Middle frontal gyrus (tissue), 1 donor: ENCODE data around the gene ETNK2.

Experiments used
- DNase-seq: peaks from one replicate; pipeline ENCODE4 v3.0.0-alpha.2; 2015; ENCODE audit warnings: low spot score; ENCODE audit errors: extremely low spot score

ETNK2 gene

GRCh38 chr1:204177133-204177532 is 25.3 kb upstream of the ETNK2 start:
- DNase-seq: no peak

GRCh38 chr1:204176049-204176448 is 24.2 kb upstream of the ETNK2 start:
- no peak for DNase-seq

GRCh38 chr1:204174958-204175357 is 23.1 kb upstream of the ETNK2 start:
- no peak for DNase-seq

GRCh38 chr1:204172404-204173029 is 20.7 kb upstream of the ETNK2 start:
- DNase-seq: no peak

- no peak for DNase-seq
Measured at GRCh38 chr1:204171751-204172178, 19.9 kb upstream of the ETNK2 start.

- no peak for DNase-seq
Measured at GRCh38 chr1:204170494-204171155, 18.8 kb upstream of the ETNK2 start.

- DNase-seq: no peak
Measured at GRCh38 chr1:204169858-204170257, 18.0 kb upstream of the ETNK2 start.

- DNase-seq: no peak
Measured at GRCh38 chr1:204167730-204168129, 15.9 kb upstream of the ETNK2 start.

- DNase-seq: no peak
Measured at GRCh38 chr1:204166219-204166618, 14.4 kb upstream of the ETNK2 start, which contains the start of gene REN. TSS of gene REN (minus strand) at chr1:204166337. CDS start at chr1:204166293, 44 bp downstream.

- DNase-seq: peak; percentile 69
Measured at GRCh38 chr1:204162494-204163074, 10.7 kb upstream of the ETNK2 start.

- DNase-seq: no peak
Measured at GRCh38 chr1:204161609-204162493, 10.0 kb upstream of the ETNK2 start.

- DNase-seq: no peak
Measured at GRCh38 chr1:204157962-204158361, 6.1 kb upstream of the ETNK2 start.

GRCh38 chr1:204155881-204156280 is 4.0 kb upstream of the ETNK2 start:
- no peak for DNase-seq

GRCh38 chr1:204154568-204155255 is 2.9 kb upstream of the ETNK2 start:
- DNase-seq: no peak

GRCh38 chr1:204153667-204154066 is 1.8 kb upstream of the ETNK2 start:
- DNase-seq: no peak

GRCh38 chr1:204152310-204153044 is 633 bp upstream of the ETNK2 start:
- no peak for DNase-seq

- DNase-seq: no peak
Measured at GRCh38 chr1:204150702-204151551, 917 bp downstream of the ETNK2 start.

GRCh38 chr1:204149635-204150565 is 1.9 kb downstream of the ETNK2 start:
- DNase-seq: no peak
